Activated B cell treated with CpG ODN at 0.5 μM for 24 hours (primary cell): ENCODE measurements around the gene NCKAP5. TPM values are rescaled to one million over a fixed set of nuclear protein-coding genes. Genes with fewer than 3 reads are reported as not detected.

Source experiments
- ATAC-seq: fragments of 200-7000 bp; cut with Tn5 transposase; one replicate; pipeline ENCODE4 v1.10.0; 2021; ENCODE audit warnings: low read depth, mild to moderate bottlenecking, moderate library complexity
- CTCF ChIA-PET: fragments of 350-600 bp; sonication (Branson Sonifier 250); formaldehyde crosslinking; loops from one replicate; lab custom pipeline; 2021; ENCODE audit warnings: antibody characterized with exemption; lab: Charles Lee
- POLR2A ChIA-PET: fragments of 350-600 bp; sonication (Branson Sonifier 250); formaldehyde crosslinking; loops from one replicate; lab custom pipeline; 2021; ENCODE audit warnings: antibody characterized with exemption; lab: Charles Lee
- DNase-seq: peaks from one replicate; pipeline ENCODE4 v3.0.0; 2022
- H3K27ac Mint-ChIP-seq: one replicate; pipeline ENCODE4 v1.8.0; 2020; ENCODE audit warnings: mixed read lengths
- H3K27me3 Mint-ChIP-seq: one replicate; pipeline ENCODE4 v1.8.0; 2021; ENCODE audit warnings: mixed read lengths
- H3K36me3 Mint-ChIP-seq: one replicate; pipeline ENCODE4 v1.8.0; 2021; ENCODE audit warnings: low read depth, mixed read lengths
- H3K4me1 Mint-ChIP-seq: one replicate; pipeline ENCODE4 v1.8.0; 2021; ENCODE audit warnings: mixed read lengths
- H3K4me3 Mint-ChIP-seq: one replicate; pipeline ENCODE4 v1.8.0; 2020; ENCODE audit warnings: mild to moderate bottlenecking, mixed read lengths
- H3K9me3 Mint-ChIP-seq: one replicate; pipeline ENCODE4 v1.8.0; 2020; ENCODE audit warnings: mixed read lengths
- CTCF ChIP-seq: fragments of 200-600 bp; IDR thresholded peaks from one replicate; pipeline ENCODE4 v1.8.0; 2022; ENCODE audit warnings: antibody characterized with exemption, mild to moderate bottlenecking
- intact Hi-C: fragments of 100-400 bp; cut with micrococcal nuclease; formaldehyde crosslinking; loops from one replicate; pipeline ENCODE4 v1.15.1; 2024
- total RNA-seq: library from RNA; stranded (reverse); gene quantifications from 2 replicates; pipeline ENCODE4 v1.2.3, GENCODE V29; 2022

Gene NCKAP5
- total RNA-seq, 1 donor from 2014 or later: not detected

- ChIA-PET CTCF (no interaction called here), POLR2A (no interaction called here)
- H3K27ac Mint-ChIP-seq: no peak overlapping the region
- DNase-seq (no peak), ATAC-seq (no peak)
- TF ChIP-seq CTCF: no peak
- H3K27me3 Mint-ChIP-seq: no peaks in the 10 kb centered on the region
- no peak overlapping the region for H3K4me3 Mint-ChIP-seq
- H3K9me3 Mint-ChIP-seq: no peaks in the 10 kb centered on the region
- intact Hi-C loops: no loop called here
- no peaks in the 10 kb centered on the region for H3K4me1 Mint-ChIP-seq
- no peaks in the 10 kb centered on the region for H3K36me3 Mint-ChIP-seq
Observed at GRCh38 chr2:133345638-133346037, 222.6 kb downstream of the NCKAP5 start.

- Mint-ChIP-seq H3K36me3 (no peaks in the 10 kb centered on the region), H3K9me3 (no peaks in the 10 kb centered on the region), H3K27me3 (no peaks in the 10 kb centered on the region), H3K4me1 (no peaks in the 10 kb centered on the region), H3K4me3 (no peak overlapping the region), H3K27ac (no peak overlapping the region)
- CTCF ChIA-PET: no interaction called here
- TF ChIP-seq CTCF: no peak
- no peak for ATAC-seq
- DNase-seq: no peak
- intact Hi-C loops: no loop called here
- POLR2A ChIA-PET: no interaction called here
Observed at GRCh38 chr2:133344849-133345248, 223.4 kb downstream of the NCKAP5 start.

GRCh38 chr2:133343018-133343352, 225.3 kb downstream of the NCKAP5 start:
- Mint-ChIP-seq H3K27ac (no peak overlapping the region), H3K9me3 (no peaks in the 10 kb centered on the region), H3K27me3 (no peaks in the 10 kb centered on the region), H3K4me3 (no peak overlapping the region), H3K36me3 (no peaks in the 10 kb centered on the region), H3K4me1 (no peaks in the 10 kb centered on the region)
- ChIA-PET POLR2A (no interaction called here), CTCF (no interaction called here)
- DNase-seq (no peak), ATAC-seq (no peak)
- intact Hi-C loops: no loop called here
- TF ChIP-seq CTCF: no peak

GRCh38 chr2:133342286-133343017, 225.8 kb downstream of the NCKAP5 start:
- Mint-ChIP-seq H3K27me3 (no peaks in the 10 kb centered on the region), H3K4me1 (no peaks in the 10 kb centered on the region), H3K9me3 (no peaks in the 10 kb centered on the region), H3K36me3 (no peaks in the 10 kb centered on the region), H3K4me3 (no peak overlapping the region), H3K27ac (no peak overlapping the region)
- CTCF ChIA-PET: no interaction called here
- DNase-seq (no peak), ATAC-seq (no peak)
- no peak for TF ChIP-seq CTCF
- intact Hi-C loops: no loop called here
- POLR2A ChIA-PET: no interaction called here

- TF ChIP-seq CTCF: no peak
- Mint-ChIP-seq H3K4me1 (no peaks in the 10 kb centered on the region), H3K9me3 (no peaks in the 10 kb centered on the region), H3K27me3 (no peaks in the 10 kb centered on the region), H3K4me3 (no peak overlapping the region), H3K27ac (no peak overlapping the region), H3K36me3 (no peaks in the 10 kb centered on the region)
- intact Hi-C loops: no loop called here
- POLR2A ChIA-PET: no interaction called here
- ATAC-seq (no peak), DNase-seq (no peak)
- CTCF ChIA-PET: no interaction called here
Observed at GRCh38 chr2:133341575-133341974, 226.7 kb downstream of the NCKAP5 start.
